Activated CD4-positive, alpha-beta T cell treated with anti-CD3 and anti-CD28 coated beads, Interleukin-2, amount 50 U/mL, for 4 hours (primary cell): ENCODE measurements around the gene ZNF217.
"Not testable (repeated sequence)": the region's sequence is repeated elsewhere in the genome, so short reads cannot be mapped to it uniquely, and the experiment has no call there.

Experiments
- DNase-seq, 2 experiments: peaks; one replicate each; pipeline ENCODE4 v3.0.0-alpha.2; 2020

Gene ZNF217

GRCh38 chr20:53581444-53582250 is 12.0 kb downstream of the ZNF217 start:
- no peak for DNase-seq

- no peak for DNase-seq
These were observed 13.1 kb downstream of the ZNF217 start for GRCh38 chr20:53580376-53581111.

GRCh38 chr20:53579581-53580375 is 13.9 kb downstream of the ZNF217 start:
- no peak for DNase-seq

GRCh38 chr20:53579266-53579580 is 14.4 kb downstream of the ZNF217 start:
- DNase-seq, result no peak

- DNase-seq, result peak in 1 of 2 experiments; percentile 32
These were observed 15.0 kb downstream of the ZNF217 start for GRCh38 chr20:53578492-53579222.

- no peak for DNase-seq
These were observed 16.9 kb downstream of the ZNF217 start for GRCh38 chr20:53576586-53577318.

- no peak for DNase-seq
These were observed 17.5 kb downstream of the ZNF217 start for GRCh38 chr20:53576195-53576580.

GRCh38 chr20:53575481-53576194 is 18.0 kb downstream of the ZNF217 start:
- no peak for DNase-seq

- DNase-seq, result no peak
These were observed 18.8 kb downstream of the ZNF217 start for GRCh38 chr20:53574819-53575218.

GRCh38 chr20:53574259-53574789 is 19.3 kb downstream of the ZNF217 start:
- no peak for DNase-seq

- DNase-seq, result no peak
These were observed 21.9 kb downstream of the ZNF217 start for GRCh38 chr20:53571555-53572286.

- DNase-seq, result no peak
These were observed 23.0 kb downstream of the ZNF217 start for GRCh38 chr20:53570446-53571276.

GRCh38 chr20:53569606-53570307 is 23.9 kb downstream of the ZNF217 start:
- no peak for DNase-seq

- no peak for DNase-seq
These were observed 24.6 kb downstream of the ZNF217 start for GRCh38 chr20:53569005-53569404.

GRCh38 chr20:53568351-53568750 is 25.3 kb downstream of the ZNF217 start:
- no peak for DNase-seq

GRCh38 chr20:53567379-53567917 is 26.2 kb downstream of the ZNF217 start:
- DNase-seq, result no peak

GRCh38 chr20:53566623-53567022 is 27.0 kb downstream of the ZNF217 start:
- DNase-seq, result not testable (repeated sequence)

- DNase-seq, result no peak
These were observed 28.4 kb downstream of the ZNF217 start for GRCh38 chr20:53565254-53565653.
